Cardiac fibroblast (primary cell): ENCODE measurements around the gene RAP1A.
A peak's percentile ranks its signal among the peaks of the same experiment; 100 is the strongest.
"Not testable (repeated sequence)": the region's sequence is repeated elsewhere in the genome, so short reads cannot be mapped to it uniquely, and the experiment has no call there.

Experiments used
- DNase-seq, 2 donors: peaks; one replicate each; pipeline versions ENCODE4 v3.0.0 to v3.0.0-alpha.2; 2010; ENCODE audit warnings: low read depth in 2 of 2
- H3K4me3 ChIP-seq, 2 donors: replicated peaks in 1 of 2; 1 replicate in 1 of 2; 2 replicates in 1 of 2; pipeline ENCODE4 v1.5.1; 2011; ENCODE audit warnings: low read depth in 2 of 2, low read length in 2 of 2, mild to moderate bottlenecking in 2 of 2, moderate library complexity in 1 of 2
- TF ChIP-seq, protein P1 (sequence below): IDR thresholded peaks from one replicate; pipeline ENCODE4 v1.5.1; 2011; ENCODE audit warnings: low read depth, mild to moderate bottlenecking, low read length, inconsistent platforms

Gene RAP1A

DNA sequence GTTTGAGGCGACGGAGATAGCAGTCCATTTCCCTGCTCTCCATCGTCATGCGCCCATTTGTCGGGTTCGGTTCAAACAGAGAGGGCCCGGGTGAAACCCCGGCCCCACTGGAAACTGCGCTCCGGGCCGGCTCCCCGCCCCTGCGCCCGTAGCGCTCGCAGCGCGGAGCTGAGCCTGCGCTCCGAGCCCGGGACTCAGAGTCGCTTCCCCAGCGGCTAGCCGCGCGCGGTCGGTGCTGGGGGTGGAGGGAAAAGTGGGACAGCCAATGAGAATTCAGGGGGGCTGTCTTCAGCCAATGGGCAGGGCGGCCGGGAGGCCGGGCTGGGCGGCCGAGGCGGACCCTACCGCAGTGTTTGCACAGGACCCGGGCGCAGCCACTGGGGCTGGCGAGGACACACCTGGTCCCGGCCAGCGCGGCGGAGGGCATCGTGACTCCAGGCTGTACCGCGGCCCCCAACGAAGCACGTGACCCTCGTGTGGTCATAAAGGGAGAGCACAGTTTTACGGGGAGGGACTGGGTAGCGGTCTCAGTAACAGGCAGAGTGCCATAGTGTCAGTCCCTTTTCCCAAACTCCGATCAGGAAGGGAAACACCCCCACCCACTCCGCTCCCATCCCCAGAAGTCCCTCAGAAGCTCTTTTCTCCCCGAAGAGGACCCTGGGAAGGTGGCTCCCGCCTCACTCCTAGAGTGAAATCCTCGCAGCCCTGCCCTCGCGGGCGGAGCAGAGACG is 119.8 kb downstream of the RAP1A start, which contains the start of gene INKA2:
INKA2 (minus strand) TSS at position 202 of the 731 bp plus-strand sequence; CDS start at position 49, 153 bp downstream.
- DNase-seq = peak; percentile 88 to 90
- H3K4me3 ChIP-seq = peak within 1 kb of the TSS; percentile 54 to 76
- TF ChIP-seq, protein P1, sequence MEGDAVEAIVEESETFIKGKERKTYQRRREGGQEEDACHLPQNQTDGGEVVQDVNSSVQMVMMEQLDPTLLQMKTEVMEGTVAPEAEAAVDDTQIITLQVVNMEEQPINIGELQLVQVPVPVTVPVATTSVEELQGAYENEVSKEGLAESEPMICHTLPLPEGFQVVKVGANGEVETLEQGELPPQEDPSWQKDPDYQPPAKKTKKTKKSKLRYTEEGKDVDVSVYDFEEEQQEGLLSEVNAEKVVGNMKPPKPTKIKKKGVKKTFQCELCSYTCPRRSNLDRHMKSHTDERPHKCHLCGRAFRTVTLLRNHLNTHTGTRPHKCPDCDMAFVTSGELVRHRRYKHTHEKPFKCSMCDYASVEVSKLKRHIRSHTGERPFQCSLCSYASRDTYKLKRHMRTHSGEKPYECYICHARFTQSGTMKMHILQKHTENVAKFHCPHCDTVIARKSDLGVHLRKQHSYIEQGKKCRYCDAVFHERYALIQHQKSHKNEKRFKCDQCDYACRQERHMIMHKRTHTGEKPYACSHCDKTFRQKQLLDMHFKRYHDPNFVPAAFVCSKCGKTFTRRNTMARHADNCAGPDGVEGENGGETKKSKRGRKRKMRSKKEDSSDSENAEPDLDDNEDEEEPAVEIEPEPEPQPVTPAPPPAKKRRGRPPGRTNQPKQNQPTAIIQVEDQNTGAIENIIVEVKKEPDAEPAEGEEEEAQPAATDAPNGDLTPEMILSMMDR = no peak

DNA sequence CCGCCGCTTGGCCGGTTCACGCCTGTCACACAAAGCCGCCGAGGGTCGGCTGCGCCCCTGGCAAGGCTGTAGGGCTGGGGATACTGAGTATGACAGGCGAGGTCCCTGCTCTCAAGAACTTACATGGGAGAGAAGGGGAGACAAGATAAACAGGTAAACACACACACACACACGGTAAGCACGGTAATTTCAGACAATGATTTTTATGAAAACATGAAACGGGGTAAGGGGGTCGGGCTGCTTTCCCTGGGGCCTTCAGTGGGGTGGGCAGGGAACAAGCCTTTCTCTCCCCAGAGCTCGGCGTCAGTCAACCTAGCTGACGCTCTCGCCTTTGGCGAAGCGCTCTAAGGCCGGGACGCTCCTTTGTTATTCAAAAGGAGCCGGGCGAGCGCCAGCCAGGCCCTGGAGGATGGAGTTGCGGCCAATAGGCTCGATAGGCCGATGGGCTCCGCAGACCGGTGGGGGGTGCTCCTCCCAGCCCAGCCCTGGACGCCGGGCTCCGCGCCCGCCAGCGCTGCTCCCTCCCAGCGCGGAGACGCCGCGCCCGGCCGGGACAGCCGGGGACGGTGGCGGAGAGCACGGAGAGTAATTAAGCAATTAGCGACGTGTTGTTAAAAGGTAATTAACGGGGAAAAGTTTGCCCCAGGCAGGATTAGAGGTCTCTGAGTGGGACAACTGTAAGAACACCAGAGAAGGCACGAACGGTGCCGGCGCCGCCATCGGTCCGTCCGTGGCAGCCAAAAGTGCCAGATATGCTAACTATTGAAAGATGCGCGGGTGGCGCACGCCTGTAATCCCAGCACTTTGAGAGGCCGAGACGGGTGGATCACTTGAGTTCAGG is 120.6 kb downstream of the RAP1A start:
- TF ChIP-seq, protein P1 = no peak
- H3K4me3 ChIP-seq = peak overlapping the region; percentile 54 to 76
- peak; percentile 71 to 75 for DNase-seq

DNA sequence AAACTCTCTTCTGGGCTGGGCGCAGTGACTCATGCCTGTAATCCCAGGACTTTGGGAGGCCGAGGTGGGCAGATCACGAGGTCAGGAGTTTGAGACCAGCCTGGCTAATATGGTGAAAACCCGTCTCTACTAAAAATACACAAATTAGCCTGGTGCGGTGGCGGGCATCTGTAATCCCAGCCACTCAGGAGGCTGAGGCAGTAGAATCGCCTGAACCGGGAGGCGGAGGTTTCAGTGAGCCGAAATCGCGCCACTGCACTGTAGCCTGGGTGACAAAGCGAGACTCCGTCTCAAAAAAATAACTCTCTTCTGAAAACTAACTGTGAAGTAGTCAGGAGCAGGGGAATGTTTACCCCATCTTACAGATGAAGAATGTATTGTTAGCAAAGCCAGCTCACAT is 122.7 kb downstream of the RAP1A start:
- H3K4me3 ChIP-seq, DNase-seq: not testable (repeated sequence)

DNA sequence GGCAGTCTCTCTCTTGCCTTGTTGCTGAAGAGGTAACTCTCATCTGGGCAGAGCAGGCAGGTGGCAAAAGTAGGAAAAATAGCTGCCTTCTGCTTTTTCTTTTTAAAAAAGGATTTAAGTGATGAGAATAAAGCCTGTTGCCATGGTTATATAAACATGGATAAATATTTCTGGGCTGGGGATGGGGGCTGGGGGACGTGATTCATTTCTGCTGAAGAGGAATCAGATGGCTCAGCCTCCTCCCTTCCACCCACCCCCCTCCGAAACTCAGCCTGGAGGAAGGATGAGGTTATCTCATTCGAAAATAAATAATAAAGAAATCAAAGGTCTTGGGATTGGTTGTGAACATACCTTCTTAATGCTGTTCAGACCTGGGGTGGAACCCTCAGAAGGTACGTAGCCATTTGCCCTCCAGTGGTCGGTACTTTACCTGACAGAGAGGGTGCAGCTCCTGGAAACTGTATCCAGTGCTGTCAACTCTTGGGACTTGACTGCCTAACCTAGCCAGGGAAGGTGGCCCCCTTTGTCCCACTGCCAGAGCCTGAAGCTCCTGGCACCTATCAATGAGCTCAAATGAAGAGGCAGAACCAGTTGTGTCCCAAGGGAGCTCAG is 123.5 kb downstream of the RAP1A start:
- peak; percentile 44 to 72 for DNase-seq
- no peak overlapping the region for H3K4me3 ChIP-seq
- TF ChIP-seq, protein P1 = no peak

DNA sequence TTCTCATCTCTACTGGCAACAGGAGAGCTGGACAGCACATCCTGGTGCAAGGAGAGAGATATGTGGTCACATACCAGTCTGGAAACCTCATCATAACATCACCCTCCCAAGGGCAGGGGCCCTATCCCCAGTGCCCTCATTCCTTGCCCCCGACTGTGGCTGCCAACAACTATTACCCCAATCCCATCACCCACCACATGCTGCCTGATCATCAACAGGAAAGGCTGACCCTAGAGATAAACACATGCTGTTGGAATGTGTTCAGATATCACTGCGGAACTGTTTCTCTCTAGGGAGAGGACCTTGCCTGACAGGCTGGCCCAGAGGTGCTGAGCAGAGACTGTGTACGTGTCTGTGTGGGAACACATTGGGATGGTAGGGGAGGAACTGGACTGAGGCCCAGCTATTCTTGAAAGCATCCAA is 124.1 kb downstream of the RAP1A start:
- peak; percentile 77 to 80 for DNase-seq
- H3K4me3 ChIP-seq = no peak overlapping the region

DNA sequence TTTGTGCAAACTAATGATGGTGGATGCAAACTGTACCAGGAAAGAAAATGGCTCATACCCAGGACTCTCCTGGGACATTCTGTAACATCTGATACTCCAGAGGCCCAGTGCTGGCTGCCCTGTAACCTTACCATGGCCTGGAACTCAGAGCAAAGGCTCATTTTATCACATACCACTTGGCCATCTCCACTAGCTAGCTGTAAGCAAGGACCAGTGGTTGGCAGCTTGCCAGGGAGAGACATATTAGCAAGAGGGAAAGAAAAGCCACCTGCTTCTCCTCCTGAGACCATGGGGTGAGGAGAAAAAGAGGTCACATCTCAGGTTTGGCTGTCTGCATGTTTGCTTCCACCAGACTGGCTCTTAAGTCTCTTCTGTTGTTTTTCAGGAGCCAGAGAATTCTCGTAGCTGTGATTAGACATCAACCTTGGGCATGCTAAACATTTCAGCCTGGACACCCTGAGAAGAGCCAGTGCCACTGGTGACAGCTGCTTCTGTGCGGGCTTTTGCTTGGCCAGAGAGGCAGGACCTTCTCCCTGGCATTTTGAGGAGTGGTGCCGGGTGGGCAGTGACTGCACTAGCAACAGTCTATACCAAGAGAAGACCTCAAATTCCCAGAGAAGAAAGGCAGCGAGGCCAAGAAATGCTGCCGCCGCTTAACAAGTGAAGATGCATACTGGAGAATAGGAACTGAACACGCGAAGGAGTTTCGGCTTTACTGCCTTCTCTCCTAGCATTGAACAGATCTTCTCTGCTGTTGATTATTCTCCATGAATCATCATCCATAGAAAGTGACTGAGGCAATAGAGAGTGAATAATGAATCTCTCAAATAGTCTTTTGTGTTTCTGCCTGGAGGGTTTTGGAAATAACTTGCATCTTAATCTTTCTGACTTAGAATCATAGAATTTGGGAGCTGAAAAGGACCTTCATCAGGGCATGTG is 126.4 kb downstream of the RAP1A start:
- TF ChIP-seq, protein P1 = no peak
- DNase-seq = no peak
- H3K4me3 ChIP-seq = no peak overlapping the region

More for the DNA sequence above, 124.1 kb downstream of the RAP1A start:
- TF ChIP-seq, protein P1 = no peak
